GM19463 (cell line): ENCODE data around the gene ZBTB40.

Source experiments
- ATAC-seq: cut with Tn5 transposase; IDR thresholded peaks from one replicate; pipeline ENCODE4 v1.9.1; 2021; ENCODE audit warnings: mild to moderate bottlenecking, moderate library complexity; ENCODE audit not compliant: unreplicated experiment

Gene ZBTB40

GRCh38 chr1:22578732-22579361, 127.2 kb downstream of the ZBTB40 start:
- no peak for ATAC-seq

- ATAC-seq: no peak
Measured at GRCh38 chr1:22579541-22580155, 128.0 kb downstream of the ZBTB40 start.
